Middle frontal gyrus (tissue), 1 donor: ENCODE results near the gene LRSAM1.

Experiments used
- DNase-seq: peaks from one replicate; pipeline ENCODE4 v3.0.0-alpha.2; 2015; ENCODE audit warnings: low spot score; ENCODE audit errors: extremely low spot score

LRSAM1 gene

DNA sequence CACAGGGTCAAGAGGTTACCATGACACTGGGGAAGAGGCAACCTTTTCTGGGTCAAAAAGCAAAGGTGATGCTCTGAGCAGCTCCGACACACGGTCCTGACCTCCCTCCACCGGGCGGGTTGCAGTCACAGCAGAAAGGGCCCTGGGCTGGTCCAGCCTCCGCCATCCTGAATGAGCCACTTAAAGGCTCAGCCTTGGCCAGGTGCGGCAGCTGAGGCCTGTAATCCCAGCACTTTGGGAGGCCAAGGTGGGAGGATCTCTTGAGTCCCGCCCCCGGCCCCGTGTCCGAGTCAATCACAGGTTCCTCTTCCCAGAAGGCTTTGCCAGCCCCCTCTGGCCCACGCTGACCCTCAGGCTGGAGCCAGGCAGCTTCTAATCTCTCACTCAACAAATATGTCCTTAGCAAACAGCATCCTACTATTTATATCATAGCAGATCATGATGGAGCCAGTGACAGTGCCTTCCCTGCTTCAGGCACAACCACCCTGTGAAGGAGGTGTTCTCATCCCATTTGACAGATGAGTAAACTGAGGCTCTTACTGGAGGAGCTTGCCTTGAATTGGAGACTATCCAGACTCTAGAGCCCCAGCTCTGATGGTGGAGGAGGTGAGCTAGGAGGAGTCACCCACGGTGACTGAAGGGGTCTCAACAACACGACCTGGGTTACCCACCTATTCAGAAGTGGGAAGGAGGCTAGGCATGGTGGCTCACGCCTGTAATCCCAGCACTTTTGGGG, 79.1 kb downstream of the LRSAM1 start:
- DNase-seq, result no peak

DNA sequence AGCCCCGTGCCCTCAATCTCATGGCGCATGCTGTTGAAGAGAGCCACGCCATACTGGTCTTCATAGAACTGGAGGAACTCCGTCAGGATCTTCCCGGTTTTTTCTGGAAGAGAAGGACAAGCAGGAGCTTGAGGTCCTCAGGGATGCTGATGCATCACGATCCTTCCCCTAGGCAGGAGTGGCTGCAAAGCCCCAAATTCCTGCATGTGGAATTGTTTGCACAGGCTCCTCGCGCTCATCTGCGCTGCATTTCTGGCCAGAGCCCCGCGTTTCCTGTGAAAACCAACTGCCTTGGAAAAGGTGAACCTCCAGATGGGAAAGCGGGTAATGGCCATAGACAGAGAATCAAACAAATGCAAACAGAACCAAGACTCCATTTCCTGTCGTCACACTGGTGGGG, 80.4 kb downstream of the LRSAM1 start:
- DNase-seq, result no peak

DNA sequence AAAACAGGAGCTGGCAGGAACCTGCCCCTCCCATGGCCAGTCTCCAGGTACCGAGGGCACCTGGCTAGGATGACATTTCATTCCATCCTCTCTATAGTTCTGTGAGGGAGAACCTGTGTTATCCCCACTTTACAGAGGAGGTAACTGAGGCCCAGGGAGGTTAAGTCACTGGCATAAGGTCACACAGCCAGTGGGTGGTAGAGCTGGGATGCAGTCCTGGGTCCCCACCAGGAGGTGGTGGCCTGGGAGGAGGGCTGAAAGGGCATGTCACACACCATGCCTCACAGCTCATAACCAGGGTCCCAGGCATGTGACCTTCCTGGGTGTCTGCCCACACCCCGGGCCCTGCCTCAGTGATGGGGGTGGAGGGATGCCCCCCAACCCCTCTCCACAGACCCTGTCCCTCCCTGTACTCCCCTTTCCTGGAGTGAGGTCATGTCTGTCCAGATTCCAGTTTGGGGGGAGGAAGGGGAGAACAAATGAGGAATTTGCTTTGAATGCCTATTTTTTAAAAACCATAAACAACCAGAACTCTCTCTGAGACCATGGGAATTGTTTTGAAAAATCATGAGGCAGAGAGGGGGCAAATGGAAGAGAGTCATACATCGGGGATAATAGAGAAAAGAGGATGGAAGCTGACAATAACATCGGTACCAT, 83.1 kb downstream of the LRSAM1 start:
- no peak for DNase-seq

DNA sequence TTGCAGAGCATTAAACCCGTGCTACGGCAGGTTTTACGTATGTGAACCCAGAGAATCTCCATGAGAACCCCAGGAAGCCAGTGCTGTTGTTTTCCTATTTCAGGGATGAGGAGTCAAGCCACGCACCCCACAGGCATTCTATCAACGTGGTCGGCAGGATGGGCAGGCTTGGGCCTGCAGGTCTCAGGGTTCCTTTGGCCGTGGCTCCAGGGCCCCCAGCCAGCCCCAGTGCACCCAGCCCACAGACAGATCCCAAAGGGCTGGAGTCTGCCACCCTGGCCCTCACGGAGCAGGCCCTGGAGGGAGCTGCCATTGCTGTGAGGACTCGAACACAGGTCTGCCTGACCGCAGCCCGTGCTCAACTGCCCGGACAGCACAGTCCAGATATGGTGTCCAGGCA, 83.6 kb downstream of the LRSAM1 start:
- DNase-seq, result no peak

DNA sequence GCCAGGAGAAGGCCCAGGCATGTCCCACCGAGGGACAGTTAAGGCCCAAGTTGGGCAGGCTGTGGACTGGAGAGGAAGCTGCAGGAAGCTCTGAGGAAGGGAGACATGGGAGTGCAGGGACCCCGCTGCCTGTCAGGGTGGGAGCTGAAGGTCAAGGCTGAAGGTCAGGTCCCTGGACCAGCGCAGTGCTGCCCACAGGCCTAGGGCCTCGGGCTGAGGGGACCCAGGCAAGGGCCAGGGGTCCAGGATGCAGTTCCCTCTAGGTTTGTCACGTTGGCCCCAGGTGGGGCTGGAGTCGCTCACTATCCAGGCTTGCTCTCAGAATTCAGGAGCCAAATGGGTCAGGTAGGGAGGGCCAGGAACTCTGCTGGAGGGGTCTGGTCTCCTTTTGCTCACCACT, 84.1 kb downstream of the LRSAM1 start:
- no peak for DNase-seq

DNA sequence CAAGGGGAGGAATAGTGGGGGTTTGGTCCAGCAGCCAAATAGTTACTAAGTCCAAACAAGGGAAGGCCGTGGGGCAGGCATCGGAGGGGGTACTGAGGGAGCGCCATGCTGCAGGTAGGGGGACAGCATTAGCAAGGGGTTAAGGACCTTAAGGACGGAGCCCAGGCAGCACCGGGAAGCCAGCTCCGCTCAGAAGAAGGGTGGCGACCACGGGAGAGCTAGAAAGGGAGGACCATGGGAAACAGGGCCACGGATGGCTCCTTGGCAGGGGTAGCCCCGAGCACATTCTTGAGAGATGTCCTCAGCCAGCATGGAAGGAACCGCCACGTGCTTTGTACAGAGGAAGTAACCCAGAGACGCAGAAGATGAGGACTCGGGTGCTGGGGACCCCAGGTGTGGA, 84.5 kb downstream of the LRSAM1 start:
- no peak for DNase-seq

DNA sequence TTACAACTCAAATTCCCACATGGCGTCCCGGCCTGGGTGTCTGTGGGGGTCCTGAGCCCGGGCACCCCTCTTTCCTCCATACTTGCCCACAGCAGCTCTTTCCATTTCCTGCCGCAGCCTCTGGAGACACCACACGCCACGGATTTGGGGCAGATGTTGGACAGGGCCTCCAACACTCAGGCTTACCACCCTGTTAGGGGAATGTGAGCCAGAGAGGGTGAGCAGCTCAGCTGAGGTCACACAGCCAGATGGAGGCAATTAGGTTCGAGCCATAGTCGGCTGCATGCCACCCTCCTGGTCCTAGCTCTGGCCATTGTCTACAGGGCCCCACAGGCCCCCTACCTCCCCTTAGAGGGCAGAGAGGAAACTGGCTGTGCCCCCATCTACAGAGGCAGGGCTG, 85.2 kb downstream of the LRSAM1 start:
- DNase-seq, result no peak

DNA sequence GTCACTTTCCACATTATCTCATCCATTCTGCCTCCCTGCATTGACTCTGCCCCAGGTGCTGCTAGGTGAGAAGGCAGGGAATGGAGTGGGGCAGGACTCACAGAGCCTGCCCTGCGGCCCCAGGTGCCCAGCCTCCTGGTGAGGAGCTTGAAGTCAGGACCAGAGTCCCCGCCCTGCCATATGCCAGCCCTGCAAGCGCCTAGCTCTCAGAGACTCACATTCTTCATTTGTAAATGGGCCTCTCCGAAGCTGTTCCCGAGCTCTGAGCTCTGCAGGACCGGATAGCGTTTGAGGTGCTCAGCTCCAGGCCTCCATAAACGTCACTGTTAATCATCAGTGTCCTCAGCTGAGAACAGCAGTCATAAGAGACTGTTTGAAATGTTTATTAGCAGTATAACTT, 85.7 kb downstream of the LRSAM1 start:
- DNase-seq, result no peak

DNA sequence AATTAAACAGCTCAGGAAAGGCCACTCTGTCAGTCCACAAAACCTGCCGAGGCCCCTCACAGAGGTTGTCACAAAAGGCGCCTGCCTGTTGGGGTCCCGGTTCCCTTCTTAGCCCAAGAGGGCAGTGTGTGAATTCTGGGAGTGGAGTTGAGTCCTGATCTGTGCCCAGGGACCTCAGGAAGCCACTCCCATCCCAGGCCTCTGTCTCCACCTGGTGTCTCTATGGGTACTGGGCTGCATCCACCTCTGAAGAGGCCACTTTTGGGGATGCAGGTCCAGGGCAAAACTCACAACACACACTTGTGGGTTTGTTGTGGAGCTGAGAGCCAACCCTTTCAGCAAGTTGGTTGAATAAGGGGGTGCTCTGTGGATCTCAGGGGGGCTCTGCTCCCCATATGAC, 86.5 kb downstream of the LRSAM1 start:
- no peak for DNase-seq

DNA sequence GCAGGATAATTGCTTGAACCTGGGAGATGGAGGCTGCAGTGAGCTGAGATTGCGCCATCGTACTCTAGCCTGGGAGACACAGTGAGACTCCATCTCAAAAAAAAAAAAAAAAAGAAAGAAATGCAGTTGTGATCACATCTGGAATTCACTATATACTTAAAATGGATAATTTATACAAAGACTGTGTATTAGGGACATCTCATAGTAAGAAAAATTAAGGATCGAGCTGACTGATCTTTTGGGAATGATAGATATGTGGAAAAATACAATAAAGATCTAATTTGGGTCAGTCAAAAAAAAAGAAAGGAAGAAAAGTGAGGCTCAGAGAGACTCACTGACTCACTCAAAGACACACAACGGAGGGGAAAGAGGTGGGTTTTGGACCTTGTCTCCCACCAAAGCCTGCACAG, 87.5 kb downstream of the LRSAM1 start:
- DNase-seq, result no peak

DNA sequence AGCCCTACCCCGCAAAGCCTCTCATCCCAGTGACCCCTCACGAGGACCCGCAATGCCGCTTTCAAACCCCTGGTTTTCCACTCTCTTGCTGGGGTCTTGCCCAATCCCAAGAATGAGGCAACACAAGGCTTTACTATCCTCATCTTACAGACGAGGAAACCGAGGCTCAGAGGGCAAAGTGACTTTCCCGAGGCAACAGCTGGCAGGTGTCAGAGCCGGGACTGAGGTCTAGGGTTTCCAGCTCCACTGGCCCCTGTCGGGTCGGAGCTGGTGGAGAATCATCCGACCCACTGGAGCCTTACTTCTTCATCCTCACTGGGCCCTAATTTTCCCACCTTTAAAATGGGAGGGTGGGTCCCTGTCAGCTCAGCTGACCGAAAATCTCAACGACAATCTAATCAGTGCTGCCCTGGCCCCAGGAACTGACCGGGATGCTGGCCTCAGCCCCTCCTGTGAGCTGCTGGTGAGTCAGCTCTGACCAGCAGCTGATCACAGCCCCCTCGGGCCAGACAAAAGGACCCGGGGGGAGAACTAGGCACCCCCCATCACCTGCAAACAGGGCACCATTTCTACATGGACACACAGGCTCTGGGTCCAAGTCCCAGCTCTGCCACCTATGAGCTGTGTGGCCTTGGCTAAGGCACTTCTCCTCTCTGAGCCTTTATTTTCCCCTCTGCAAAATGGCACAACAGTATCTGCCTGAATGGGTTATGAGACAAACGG, 88.1 kb downstream of the LRSAM1 start:
- no peak for DNase-seq

DNA sequence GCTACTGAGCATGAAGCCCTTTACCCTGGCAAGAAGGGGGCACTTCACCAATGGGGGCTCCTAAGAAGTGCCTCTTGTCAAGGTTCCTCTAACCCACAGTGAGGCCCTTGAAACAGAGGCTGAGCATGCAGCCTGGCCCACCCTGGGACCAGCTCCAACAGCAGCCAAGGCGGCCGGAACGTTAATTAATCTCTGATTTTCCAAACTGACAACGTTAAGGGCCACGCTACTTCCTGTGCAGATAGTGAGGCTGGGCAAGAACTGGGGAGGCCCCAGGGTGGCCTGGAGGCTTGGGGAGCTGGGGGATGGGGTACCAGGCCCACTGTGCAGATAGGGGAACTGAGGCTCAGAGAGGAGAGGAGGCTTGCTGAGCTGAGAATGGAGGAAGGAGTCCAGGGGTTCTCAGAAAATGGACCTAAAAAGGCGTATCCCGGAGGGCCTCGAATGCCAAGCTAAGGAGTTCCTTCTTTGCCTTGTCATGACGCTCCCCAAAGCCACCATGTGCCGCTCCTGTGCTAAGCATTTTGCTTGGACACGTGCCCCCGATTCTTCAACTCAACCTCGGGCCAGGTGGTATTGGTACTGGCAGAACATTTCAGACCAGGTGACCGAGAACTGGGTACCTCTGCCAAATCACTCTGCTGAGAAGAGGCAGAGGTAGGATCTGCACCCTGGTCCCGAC, 88.8 kb downstream of the LRSAM1 start:
- no peak for DNase-seq

DNA sequence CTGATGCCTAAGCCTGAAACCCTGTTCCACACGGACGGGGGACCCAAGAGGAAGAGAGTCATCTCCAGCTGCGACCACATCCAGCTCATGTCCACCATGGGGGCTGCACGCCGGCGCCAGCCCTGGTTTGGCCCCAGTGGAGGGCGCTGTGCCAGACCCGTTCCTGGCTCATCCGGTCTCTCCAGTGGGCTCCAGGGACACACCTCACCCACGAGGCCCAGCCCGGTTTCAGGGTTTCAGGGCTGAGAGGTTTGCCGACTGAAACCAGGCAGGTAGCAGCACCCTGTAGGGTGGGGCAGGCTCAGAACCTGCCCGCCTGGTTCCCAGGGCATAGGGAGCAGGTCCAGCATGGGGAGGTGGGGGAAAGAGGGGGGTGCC, 89.3 kb downstream of the LRSAM1 start:
- no peak for DNase-seq

DNA sequence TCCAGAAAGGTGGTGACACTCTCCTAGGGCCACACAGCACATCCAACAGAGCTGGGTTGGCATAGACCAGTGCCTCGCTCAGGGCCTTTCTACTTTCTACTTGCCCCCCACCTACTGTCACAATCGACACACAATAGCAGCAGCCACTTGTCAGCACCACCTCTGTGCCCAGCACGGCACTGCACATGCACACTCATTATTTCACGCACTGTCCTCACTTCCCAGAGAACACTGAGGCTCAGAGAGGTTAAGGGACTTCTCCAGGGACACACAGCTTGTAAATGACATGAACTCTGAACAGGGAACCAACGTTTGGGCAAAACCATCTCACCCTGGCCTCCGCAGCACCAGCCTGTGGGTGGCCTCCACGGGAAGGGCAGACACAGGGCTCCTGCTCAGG, 89.9 kb downstream of the LRSAM1 start:
- DNase-seq, result no peak

DNA sequence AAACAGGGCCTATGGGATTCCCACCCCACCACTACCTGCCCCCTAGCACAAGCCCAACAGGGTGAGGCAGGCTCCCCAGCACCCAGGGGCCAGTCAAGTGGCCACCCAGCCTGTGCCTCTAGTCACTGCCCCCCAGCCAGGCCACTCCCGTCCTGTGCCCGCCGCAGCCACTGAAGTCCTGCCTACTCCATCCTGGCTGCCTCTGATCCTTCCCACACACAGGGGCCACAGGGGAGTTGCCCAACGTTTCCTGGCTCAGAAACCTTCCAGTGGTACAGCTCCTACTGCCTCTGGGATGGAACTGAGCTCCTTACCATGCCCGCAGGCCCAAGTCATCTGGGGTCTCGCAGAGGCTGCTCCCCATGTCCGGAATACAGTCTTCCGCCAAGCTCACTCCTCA, 90.6 kb downstream of the LRSAM1 start:
- no peak for DNase-seq

DNA sequence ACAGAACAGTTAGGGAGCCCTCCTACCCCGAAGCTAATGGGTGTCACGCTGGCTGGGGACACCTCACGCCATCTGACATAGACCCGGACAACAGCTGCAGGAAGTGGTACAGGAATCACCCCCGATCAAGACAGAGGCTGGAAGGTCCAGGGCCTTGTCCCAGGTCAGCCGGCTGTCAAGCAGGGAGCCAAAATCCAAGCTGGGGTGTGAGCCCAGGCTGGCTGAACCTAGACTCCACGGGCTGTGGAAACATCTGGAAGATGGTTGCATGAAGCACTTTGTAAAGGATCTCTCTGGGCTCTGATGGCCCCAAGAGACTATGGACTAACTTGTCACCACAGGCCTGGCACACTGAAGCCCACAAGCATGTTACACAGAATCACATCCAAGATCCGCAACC, 91.9 kb downstream of the LRSAM1 start:
- no peak for DNase-seq

DNA sequence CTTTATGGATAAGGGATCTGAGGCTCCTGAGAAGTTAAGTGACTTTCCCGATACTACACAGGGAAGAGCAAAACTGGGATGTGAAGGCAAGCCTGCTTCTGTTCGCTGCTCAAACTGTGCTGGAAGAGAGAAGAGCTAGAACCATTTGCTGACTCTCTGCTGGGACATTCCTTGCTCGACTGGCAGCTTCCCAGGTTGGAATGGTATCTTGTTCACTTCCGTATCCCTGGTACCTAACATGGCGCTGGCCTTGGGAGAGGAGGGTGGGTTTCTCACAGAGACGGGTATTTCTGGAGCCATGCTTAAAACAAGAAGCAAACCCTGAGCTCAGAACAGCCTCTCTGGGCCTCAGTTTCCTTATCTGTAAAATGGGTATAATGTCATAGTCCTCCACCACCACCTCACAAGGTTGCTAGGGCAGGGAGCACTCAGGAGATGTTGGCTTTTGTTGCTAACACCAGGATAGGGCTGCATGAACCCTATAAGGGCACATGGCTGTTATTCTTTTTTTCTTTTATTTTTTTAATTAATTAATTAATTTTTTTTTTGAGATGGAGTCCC, 92.7 kb downstream of the LRSAM1 start:
- no peak for DNase-seq

DNA sequence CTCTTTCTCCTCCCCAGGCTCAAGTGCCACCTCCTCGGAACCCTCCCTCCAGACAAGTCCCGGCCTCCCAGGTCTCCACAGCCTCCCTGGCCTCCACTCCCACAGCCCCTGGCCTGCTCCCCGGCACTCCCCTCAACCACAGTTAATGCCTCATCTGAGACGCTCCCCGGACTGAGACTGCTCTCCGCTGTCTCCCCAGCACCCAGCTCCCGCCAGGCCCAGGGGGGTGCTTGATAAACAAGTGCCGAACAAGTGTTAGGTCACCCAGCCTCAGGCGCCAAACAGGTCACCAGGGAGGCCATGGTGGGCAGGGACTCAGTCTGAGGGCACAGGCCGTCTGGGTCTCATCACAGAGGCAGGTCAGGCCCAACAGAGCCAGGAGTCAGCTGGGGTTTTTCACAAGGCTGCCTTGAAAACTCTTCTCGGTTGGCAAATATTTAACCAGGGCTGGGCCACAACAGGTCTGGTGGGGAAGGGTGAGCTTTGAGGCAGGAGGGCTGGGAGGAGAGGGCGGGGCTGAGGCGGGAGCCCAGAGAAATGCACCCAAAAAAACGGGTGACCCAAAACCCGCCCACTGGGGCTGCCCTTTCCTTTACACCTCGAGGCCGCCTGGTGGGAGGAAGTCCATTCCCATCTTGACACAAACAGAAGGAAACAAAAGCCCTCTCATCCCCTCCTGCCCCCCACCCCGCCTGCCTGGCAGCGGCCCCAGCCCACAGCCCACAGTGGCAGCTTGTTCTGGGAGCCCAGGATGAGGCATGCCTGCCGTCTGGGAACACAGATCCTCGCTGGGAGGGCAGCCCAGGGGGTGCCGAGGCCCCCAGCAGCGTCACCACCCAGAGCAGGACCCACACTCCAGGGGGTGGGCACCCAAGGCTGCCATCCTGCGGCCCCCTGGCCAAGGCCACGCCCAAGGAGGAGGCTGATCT, 94.2 kb downstream of the LRSAM1 start:
- no peak for DNase-seq

DNA sequence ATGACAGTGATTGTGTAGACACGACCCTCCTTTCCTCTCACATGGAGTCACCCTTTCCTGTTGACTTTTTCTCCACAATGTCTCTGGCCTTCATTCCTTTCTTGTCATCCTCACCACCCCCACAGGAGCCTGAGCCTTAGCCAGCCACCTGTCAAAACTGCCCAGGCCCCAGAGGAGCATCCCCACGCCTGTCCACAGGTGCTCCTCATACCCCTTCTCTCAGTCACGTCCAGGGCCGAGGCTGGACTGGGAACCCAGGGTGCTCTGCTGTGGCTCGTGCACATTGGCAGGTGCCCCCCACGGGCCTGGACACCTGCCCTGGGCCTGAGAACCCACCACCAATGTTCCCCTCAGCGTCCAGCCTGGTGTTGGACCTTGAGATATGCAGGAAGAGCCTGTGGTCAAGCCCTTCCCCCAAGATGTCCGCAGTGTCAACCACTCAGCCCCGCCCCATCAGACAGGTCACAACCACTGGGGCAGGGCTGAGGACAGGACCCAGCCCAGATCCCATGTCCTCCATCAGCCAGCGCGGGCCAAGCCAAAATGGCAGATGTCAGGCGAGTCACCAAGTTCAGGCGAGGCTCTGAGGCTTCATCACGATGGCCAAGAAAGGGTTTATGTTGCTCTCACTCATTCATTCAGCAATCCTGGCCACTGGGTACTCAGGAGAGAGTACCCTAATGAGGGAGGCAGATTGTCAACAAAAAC, 95.0 kb downstream of the LRSAM1 start:
- DNase-seq, result no peak

DNA sequence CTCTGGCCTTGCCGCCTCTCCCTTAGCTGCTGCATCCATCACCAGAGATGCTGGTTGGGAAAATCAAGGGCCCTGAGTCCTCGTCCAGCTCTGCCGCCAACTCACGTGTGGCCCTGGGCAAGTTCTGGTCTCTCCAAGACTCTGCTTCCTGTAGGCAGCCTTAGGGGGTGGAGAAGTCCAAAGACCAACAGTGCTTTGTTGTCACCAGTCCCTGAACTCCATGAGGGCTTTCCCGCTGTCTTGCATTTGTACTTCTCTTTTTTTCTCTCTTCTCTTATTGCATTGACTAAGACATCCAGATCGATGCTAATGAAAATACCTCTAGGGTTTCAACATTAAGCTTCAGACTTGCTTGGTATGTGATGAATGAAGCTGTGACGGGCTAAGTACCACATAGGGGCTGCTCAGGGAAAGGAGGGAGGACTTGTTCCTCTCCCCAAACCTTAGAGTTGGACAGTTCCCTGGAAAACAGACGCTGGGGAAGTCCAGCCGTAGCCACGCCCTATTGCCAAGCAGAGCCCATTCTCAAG, 97.1 kb downstream of the LRSAM1 start:
- no peak for DNase-seq
